ENCODE data around the gene WSB2. TPM values are rescaled to one million over a fixed set of nuclear protein-coding genes. Genes with fewer than 3 reads are reported as not detected.
"Not testable (repeated sequence)": the region's sequence is repeated elsewhere in the genome, so short reads cannot be mapped to it uniquely, and the experiment has no call there.

The WSB2 gene
- polyA plus RNA-seq, 6 donors from 2014 or later = 5.8 to 12.8 (median 8.3) TPM

DNA sequence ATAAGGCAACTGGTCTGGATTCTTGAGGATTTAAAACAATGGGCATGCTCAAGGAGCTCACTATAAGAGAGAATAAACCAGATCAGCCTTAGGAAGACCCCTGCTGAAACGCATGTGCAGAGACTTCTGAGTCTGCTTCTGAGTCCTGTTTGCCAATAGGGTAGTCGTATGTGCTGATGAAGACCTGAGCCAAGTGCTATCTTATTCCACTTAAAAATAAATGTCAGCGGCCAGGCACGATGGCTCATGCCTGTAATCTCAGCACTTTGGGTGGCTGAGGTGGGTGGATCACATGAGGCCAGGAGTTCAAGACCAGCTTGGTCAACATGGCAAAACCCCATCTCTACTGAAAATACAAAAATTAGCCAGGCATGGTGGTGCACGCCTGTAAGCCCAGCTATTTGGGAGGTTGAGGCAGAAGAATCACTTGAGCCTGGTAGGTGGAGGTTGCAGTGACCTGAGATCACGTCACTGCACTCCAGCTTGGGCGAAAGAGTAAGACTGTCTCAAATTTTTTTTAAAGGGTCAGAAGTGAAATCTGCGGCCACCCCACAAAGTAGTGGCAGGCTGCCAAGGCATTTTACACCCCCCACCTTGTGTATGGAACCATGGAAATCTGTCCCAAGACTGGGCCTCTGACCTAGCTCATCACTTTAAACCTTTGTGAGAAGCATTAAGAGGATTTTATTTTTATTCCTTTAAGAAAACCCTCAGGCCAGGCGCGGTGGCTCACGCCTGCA is 24.1 kb downstream of the WSB2 start:
- Mint-ChIP-seq H3K27me3 (no peaks in the 10 kb centered on the region), H3K36me3 (peaks cover 7 to 20% of the 10 kb centered on the region in 2 donors), H3K27ac (peak overlapping the region in 1 of 6 donors; percentile 66), H3K9me3 (peaks cover 0 to 2% (median 0%) of the 10 kb centered on the region in 7 donors), H3K4me1 (peaks cover 9 to 14% (median 10%) of the 10 kb centered on the region in 3 donors), H3K4me3 (no peak overlapping the region)
- no peak for ATAC-seq (ENCODE audit: low read depth in 2 of 2)
- no peak for DNase-seq

DNA sequence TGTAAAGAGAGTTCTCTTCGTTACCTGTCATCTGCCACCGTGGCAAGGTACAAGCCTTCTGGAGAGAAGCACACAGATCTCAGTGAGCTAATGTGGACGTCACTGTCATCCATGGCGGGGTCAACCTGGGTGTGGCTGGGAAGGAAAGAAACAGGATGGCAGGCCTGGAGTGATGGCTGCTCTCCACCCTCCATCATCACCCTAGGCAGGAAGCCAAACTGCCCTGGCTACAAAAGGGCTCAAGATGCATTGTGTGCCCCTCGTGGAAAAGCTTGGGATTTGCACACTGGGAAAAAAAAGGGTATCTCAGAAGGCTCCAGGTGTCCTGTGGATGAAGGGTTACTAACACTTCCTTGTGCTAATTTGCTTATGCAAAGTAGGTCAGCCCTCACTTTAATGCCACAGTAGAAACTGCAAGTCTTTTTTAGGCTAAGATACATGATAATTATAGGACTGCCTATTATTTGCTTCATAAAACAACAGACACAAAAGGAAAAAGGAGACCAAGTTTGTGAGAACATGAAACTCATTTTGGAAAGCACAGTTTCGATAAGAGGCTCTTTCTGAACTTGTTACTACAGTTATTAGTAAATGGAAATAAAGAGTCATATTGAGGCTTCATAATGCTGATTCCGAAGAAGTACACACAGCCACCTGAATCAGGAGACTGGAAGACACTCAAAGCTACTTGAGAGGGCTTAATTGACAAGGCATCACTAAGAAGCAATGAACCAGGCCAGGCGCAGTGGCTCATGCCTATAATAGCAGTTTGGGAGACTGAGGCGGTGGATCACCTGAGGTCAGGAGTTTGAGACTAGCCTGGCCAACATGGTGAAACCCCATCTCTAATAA is 25.6 kb downstream of the WSB2 start:
- DNase-seq = no peak
- ATAC-seq (ENCODE audit: low read depth in 2 of 2) = no peak
- no peaks in the 10 kb centered on the region for H3K9me3 Mint-ChIP-seq
- H3K36me3 Mint-ChIP-seq = peaks cover 0 to 15% of the 10 kb centered on the region in 2 donors
- peaks cover 6 to 14% (median 10%) of the 10 kb centered on the region in 3 donors for H3K4me1 Mint-ChIP-seq
- H3K27ac Mint-ChIP-seq = peak overlapping the region in 4 of 6 donors; percentile 67 to 80 (median 79)
- H3K4me3 Mint-ChIP-seq = no peak overlapping the region
- H3K27me3 Mint-ChIP-seq = no peaks in the 10 kb centered on the region

DNA sequence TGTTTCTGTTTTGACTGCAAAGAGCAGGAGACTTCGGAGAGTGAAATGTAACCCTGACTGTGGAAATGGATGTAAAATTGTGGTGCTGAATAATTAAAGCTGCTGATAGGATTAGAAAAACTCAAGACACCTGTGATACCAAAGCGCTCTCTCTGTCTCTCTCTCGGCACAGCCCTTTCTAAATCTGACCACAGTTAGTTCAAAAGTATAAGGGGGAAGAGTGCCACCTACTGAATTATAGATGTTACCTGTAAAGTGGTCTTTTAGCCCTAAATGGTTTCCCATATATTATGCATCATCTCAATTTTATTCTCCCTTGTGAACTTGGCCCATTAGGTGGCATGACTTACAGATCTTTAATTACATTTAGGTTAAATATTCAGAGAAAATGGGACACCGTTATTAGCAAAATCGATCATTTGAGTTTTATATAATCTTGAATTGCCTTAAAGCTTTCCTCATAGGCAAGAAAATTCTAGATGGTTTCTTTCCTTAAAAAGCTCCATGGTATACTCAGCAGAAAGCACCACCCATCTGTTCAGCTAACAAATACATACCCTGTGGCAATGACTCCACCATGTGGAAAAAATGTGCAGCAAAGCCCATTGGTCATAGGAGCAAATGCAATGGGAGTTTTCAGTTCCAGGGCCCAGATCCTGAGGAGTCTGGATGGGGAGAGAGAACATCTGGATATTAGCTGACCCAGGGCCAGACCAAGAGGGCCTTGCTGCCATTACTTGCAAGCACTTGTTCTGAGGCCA is 26.4 kb downstream of the WSB2 start:
- Mint-ChIP-seq H3K4me3 (no peak overlapping the region), H3K27me3 (no peaks in the 10 kb centered on the region), H3K9me3 (no peaks in the 10 kb centered on the region), H3K27ac (peak overlapping the region in 1 of 6 donors; percentile 49), H3K4me1 (peaks cover 6 to 14% (median 10%) of the 10 kb centered on the region in 3 donors), H3K36me3 (peaks cover 0 to 18% of the 10 kb centered on the region in 2 donors)
- DNase-seq (no peak), ATAC-seq (ENCODE audit: low read depth in 2 of 2) (no peak)

DNA sequence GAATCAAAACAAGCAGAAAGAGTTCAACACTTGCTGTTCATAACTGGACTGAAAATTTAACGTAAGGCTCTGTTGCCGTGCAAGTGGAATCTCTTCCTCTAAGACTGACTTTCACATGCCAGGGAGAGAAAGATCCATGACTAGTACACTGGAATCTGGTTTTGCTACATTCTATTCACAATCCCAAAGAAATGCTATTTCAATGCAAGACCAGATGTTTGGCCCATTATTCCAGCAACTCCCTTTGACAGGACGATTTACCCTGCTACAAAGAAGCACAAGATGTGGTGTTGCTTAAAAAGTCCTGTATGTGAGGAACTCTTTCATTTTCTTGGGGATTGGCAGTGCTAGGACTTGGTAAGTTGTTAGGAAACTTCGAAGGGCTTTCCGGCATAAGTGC is 27.1 kb downstream of the WSB2 start:
- no peak overlapping the region for H3K4me3 Mint-ChIP-seq
- peaks cover 6 to 14% (median 10%) of the 10 kb centered on the region in 3 donors for H3K4me1 Mint-ChIP-seq
- peak overlapping the region in 1 of 6 donors; percentile 24 for H3K27ac Mint-ChIP-seq
- ATAC-seq (ENCODE audit: low read depth in 2 of 2) = no peak
- peaks cover 0 to 20% of the 10 kb centered on the region in 2 donors for H3K36me3 Mint-ChIP-seq
- no peak for DNase-seq
- no peaks in the 10 kb centered on the region for H3K27me3 Mint-ChIP-seq
- no peaks in the 10 kb centered on the region for H3K9me3 Mint-ChIP-seq

DNA sequence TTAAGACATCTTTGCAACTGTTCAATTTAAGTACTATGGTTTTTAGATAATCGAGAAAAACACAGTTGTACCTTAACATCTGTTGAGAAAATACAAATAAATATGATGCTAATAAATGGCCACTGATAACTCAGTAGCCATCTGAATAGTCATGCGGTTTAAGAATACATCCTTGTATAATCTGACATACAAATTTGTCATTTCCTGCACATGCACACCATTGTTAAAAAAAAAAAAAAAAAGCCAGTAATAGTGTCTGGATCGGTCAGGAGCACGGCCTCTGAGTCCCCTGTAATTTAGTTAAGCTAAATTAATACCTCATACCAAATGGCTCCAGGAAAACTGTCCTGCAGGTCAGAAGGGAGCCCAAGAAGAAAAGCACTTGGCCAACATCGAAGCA is 27.7 kb downstream of the WSB2 start:
- H3K36me3 Mint-ChIP-seq = peaks cover 0 to 20% of the 10 kb centered on the region in 2 donors
- peak overlapping the region in 2 of 6 donors; percentile 49 to 56 for H3K27ac Mint-ChIP-seq
- DNase-seq (no peak), ATAC-seq (ENCODE audit: low read depth in 2 of 2) (no peak)
- peaks cover 6 to 14% (median 10%) of the 10 kb centered on the region in 3 donors for H3K4me1 Mint-ChIP-seq
- no peaks in the 10 kb centered on the region for H3K9me3 Mint-ChIP-seq
- no peak overlapping the region for H3K4me3 Mint-ChIP-seq
- H3K27me3 Mint-ChIP-seq = no peaks in the 10 kb centered on the region

DNA sequence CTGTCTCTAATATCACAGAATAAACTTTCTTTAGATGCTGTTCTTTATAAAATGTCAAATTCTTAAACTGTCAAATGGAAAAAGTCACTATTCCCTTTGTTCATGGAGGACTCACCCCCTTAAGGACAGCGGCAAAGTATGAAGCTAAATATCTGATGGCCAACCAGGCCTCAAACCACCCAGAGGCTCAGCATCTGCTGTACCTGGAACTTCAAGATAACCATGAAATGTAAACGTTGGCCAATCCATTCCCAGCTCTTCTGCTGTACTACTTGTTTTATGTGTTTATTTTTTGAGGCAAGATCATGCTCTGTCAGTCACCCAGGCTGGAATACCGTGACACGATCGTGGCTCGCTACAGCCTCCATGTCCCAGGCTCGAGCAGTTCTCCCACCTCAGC is 28.8 kb downstream of the WSB2 start:
- H3K9me3 Mint-ChIP-seq = no peaks in the 10 kb centered on the region
- DNase-seq = no peak
- H3K27ac Mint-ChIP-seq = no peak overlapping the region
- H3K36me3 Mint-ChIP-seq = peaks cover 0 to 23% of the 10 kb centered on the region in 2 donors
- ATAC-seq (ENCODE audit: low read depth in 2 of 2) = no peak
- H3K27me3 Mint-ChIP-seq = no peaks in the 10 kb centered on the region
- H3K4me3 Mint-ChIP-seq = no peak overlapping the region
- peaks cover 6 to 14% (median 10%) of the 10 kb centered on the region in 3 donors for H3K4me1 Mint-ChIP-seq

DNA sequence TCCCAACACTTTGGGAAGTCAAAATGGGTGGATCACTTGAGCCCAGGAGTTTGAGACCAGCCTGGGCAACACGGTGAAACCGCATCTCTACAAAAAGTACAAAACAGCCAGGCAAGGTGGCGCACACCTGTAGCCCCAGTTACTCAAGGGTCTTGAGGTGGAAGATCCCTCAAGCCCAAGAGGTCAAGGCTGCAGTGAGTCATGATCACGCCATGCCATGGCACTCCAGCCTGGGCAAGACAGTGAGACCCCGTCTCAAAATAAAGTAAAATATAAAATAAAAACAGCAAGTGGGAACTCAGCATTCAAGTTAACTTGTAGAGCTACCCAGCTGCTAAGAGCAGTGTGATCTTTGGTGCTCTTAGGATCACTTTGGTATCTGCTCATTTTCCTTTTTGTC is 31.8 kb downstream of the WSB2 start:
- Mint-ChIP-seq H3K4me3 (no peak overlapping the region), H3K27me3 (no peaks in the 10 kb centered on the region), H3K36me3 (peaks cover 0 to 15% of the 10 kb centered on the region in 2 donors), H3K27ac (peak overlapping the region in 1 of 6 donors; percentile 34), H3K9me3 (no peaks in the 10 kb centered on the region), H3K4me1 (no peaks in the 10 kb centered on the region)
- no peak for ATAC-seq (ENCODE audit: low read depth in 2 of 2)
- DNase-seq = no peak

DNA sequence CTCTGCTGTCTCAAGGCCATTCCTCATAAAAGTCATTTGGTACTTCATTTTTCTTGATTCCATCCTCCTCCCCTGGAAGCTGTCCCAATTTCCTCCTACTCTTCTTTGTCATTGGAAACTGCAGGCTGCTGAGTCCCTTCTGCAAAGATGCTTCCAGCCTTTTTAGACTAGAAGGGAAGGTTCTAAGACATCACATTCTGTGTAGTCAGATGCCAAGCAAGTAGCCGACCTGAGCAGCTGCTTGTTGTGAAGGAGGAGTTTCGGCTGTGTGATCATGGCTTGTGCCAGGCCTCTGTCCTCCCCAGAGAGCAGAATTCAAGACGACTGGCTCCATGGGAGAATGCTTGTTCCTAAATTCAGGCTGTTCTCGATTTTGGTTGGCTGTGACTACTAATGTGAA is 35.8 kb downstream of the WSB2 start:
- ATAC-seq (ENCODE audit: low read depth in 2 of 2) = no peak
- no peaks in the 10 kb centered on the region for H3K27me3 Mint-ChIP-seq
- DNase-seq = no peak
- no peak overlapping the region for H3K4me3 Mint-ChIP-seq
- H3K36me3 Mint-ChIP-seq = peaks cover 12 to 14% of the 10 kb centered on the region in 2 donors
- peaks cover 0 to 5% (median 4%) of the 10 kb centered on the region in 3 donors for H3K4me1 Mint-ChIP-seq
- H3K9me3 Mint-ChIP-seq = no peaks in the 10 kb centered on the region
- H3K27ac Mint-ChIP-seq = no peak overlapping the region

DNA sequence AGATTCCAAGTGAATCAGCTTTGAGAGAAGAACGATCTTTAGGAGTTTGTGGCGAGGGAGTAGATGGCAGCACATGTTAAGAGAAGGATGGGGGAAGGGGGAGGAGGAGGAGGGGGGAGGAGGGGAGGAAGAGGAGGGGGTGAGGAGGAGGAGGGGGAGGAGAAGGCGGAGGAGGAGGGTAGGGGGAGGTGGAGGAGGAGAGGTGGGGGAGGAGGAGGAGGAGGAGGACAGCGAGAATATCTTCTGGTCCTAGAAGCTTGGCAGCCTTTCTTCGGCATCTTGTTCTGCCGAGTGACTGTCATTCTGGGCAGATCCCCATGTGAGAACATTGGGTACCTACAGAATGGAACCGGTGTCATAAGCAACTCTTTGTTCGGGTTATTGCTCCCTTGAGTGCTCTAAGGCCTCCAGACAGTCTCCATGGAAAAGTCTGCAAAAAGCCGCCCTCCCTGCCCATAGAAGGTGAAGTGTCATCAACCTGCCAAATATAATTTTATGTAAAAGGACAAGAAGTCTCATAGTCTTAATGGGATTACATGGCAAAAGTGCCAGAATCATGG is 37.6 kb downstream of the WSB2 start:
- Mint-ChIP-seq H3K27me3 (no peaks in the 10 kb centered on the region), H3K4me3 (no peak overlapping the region), H3K36me3 (peaks cover 9 to 12% of the 10 kb centered on the region in 2 donors), H3K9me3 (no peaks in the 10 kb centered on the region), H3K4me1 (peaks cover 0 to 5% (median 4%) of the 10 kb centered on the region in 3 donors), H3K27ac (no peak overlapping the region)
- ATAC-seq (ENCODE audit: low read depth in 2 of 2) (no peak), DNase-seq (no peak)

DNA sequence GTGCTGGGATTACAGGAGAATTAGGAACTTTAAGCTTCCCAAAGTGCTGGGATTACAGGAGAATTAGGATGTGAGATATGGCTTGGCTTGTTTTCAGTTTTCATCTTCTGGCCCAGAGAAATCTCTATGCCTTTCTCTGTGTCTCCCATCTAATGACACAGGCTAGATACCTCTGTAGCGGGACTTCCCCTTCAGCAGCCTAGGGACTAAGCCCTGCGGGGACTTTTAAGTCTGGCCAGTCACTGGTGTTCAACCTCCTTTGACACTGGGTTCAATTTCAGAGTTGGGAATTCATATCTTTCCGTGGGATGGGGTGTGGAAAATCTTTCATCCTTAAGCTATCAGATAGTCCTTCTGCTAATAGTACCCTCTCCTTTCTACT is 38.3 kb downstream of the WSB2 start:
- peaks cover 6 to 12% of the 10 kb centered on the region in 2 donors for H3K36me3 Mint-ChIP-seq
- H3K4me1 Mint-ChIP-seq = peaks cover 6 to 10% (median 9%) of the 10 kb centered on the region in 3 donors
- no peak for ATAC-seq (ENCODE audit: low read depth in 2 of 2)
- no peaks in the 10 kb centered on the region for H3K27me3 Mint-ChIP-seq
- no peak overlapping the region for H3K4me3 Mint-ChIP-seq
- peak overlapping the region in 1 of 6 donors; percentile 50 for H3K27ac Mint-ChIP-seq
- no peak for DNase-seq
- no peaks in the 10 kb centered on the region for H3K9me3 Mint-ChIP-seq

DNA sequence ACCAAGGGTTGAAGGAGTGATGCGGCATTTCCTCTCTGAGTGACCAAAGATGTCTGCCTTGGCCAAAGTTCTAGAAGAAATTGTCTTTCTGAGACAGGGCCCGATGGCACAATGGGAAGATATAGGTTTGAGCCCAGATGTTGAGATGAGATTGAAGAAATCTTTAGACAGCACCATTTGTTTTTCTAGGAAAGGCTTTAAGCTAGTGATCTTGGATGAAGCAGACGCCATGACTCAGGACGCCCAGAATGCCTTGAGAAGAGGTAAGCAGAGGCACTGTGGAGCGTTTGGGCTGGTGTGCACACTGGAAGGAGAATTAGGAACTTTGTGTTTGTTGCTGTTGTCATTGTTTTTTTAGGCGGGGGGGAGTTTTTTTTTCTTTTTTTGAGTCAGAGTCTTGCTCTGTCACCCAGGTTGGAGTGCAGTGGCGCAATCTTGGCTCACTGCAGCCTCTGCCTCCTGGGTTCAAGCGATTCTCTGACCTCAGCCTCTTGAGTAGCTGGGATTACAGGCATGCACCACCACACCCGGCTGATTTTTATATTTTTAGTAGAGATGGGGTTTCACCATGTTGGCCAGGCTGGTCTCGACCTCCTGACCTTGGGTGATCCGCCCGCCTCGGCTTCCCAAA is 38.8 kb downstream of the WSB2 start:
- Mint-ChIP-seq H3K27ac (peak overlapping the region in 2 of 6 donors; percentile 50 to 93), H3K36me3 (peaks cover 5 to 12% of the 10 kb centered on the region in 2 donors), H3K4me1 (peaks cover 11 to 13% (median 11%) of the 10 kb centered on the region in 3 donors)
- H3K9me3 Mint-ChIP-seq; DNase-seq; H3K4me3 Mint-ChIP-seq; ATAC-seq (ENCODE audit: low read depth in 2 of 2); H3K27me3 Mint-ChIP-seq: not testable (repeated sequence)

DNA sequence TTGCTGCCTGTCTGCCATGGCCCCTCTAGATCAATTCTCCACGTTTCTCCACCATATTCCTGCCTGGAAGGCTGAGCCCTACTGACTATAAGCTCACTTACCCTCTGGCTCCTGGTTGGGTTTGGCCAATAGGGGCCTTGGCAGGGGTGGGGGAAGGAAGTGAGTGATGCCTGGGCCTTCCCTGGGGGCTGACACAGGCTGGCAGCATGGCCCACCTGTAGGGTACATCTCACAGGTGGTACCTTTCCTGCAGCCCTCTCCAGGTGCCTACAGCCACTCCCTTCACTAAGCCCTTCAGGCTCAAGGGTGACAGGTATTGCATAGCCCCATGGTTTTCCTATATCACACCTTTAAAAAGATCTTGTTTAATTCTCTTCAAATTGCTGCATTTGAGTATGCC is 40.9 kb downstream of the WSB2 start:
- Mint-ChIP-seq H3K27me3 (no peaks in the 10 kb centered on the region), H3K36me3 (peaks cover 5 to 12% of the 10 kb centered on the region in 2 donors), H3K9me3 (no peaks in the 10 kb centered on the region), H3K4me3 (peak overlapping the region in 1 of 8 donors; percentile 12), H3K4me1 (peaks cover 17 to 25% (median 23%) of the 10 kb centered on the region in 3 donors), H3K27ac (no peak overlapping the region)
- DNase-seq = no peak
- no peak for ATAC-seq (ENCODE audit: low read depth in 2 of 2)

Data from naive B cell (primary cell).